Endodermal cell (in vitro differentiated cells): ENCODE results near the gene ROR2. TPM values are rescaled to one million over a fixed set of nuclear protein-coding genes. Genes with fewer than 3 reads are reported as not detected.
"Not testable (repeated sequence)": the region's sequence is repeated elsewhere in the genome, so short reads cannot be mapped to it uniquely, and the experiment has no call there.

Experiments used
- DNase-seq: peaks from one replicate; pipeline ENCODE4 v3.0.0-alpha.2; 2017
- H3K27ac ChIP-seq: 2 replicates; pipeline ENCODE4 v1.5.1; 2013; ENCODE audit warnings: mild to moderate bottlenecking, low read depth, low read length, moderate library complexity
- H3K27me3 ChIP-seq: 2 replicates; pipeline ENCODE4 v1.6.1; 2013; ENCODE audit warnings: mild to moderate bottlenecking, low read length, moderate library complexity; ENCODE audit not compliant: insufficient read depth, control insufficient read depth, poor library complexity, severe bottlenecking
- H3K36me3 ChIP-seq: 2 replicates; pipeline ENCODE4 v1.7.0; 2013; ENCODE audit warnings: mild to moderate bottlenecking, low read length, moderate library complexity; ENCODE audit not compliant: control insufficient read depth, insufficient read depth
- H3K4me1 ChIP-seq: one replicate; pipeline ENCODE4 v1.7.0; 2013; ENCODE audit warnings: low read length; ENCODE audit not compliant: control insufficient read depth, insufficient read depth
- H3K4me3 ChIP-seq: 2 replicates; pipeline ENCODE4 v1.5.1; 2013; ENCODE audit warnings: mild to moderate bottlenecking, low read length, moderate library complexity
- H3K9ac ChIP-seq: 2 replicates; pipeline ENCODE4 v1.6.1; 2013; ENCODE audit warnings: mild to moderate bottlenecking, low read length, moderate library complexity; ENCODE audit not compliant: poor library complexity, severe bottlenecking; ENCODE audit errors: extremely low read depth
- H3K9me3 ChIP-seq: 2 replicates; pipeline ENCODE4 v1.6.1; 2013; ENCODE audit warnings: mild to moderate bottlenecking, low read length, moderate library complexity; ENCODE audit not compliant: control insufficient read depth
- H3K27ac Mint-ChIP-seq: 2 replicates; pipeline ENCODE4 v1.8.0; 2020; ENCODE audit warnings: mixed read lengths
- H3K27me3 Mint-ChIP-seq: 2 replicates; pipeline ENCODE4 v1.8.0; 2021; ENCODE audit warnings: mild to moderate bottlenecking, mixed read lengths; ENCODE audit not compliant: insufficient read depth
- H3K36me3 Mint-ChIP-seq: 2 replicates; pipeline ENCODE4 v1.8.0; 2020; ENCODE audit warnings: low read depth, mixed read lengths
- H3K4me1 Mint-ChIP-seq: 2 replicates; pipeline ENCODE4 v1.8.0; 2020; ENCODE audit warnings: mixed read lengths
- H3K4me3 Mint-ChIP-seq: 2 replicates; pipeline ENCODE4 v1.8.0; 2020; ENCODE audit warnings: mild to moderate bottlenecking, moderate library complexity, mixed read lengths
- H3K9me3 Mint-ChIP-seq: 2 replicates; pipeline ENCODE4 v1.8.0; 2020; ENCODE audit warnings: mild to moderate bottlenecking, mixed read lengths
- CTCF ChIP-seq: fragments of 200-600 bp; sonication (generic); conservative IDR thresholded peaks from 2 replicates; pipeline ENCODE4 v1.5.0; 2021; ENCODE audit warnings: antibody characterized with exemption, mild to moderate bottlenecking
- WGBS, 2 experiments: methylation state at CpG; one replicate each; pipeline versions ENCODE4 v1.1.5 to v1.1.7; 2013; ENCODE audit warnings: missing lambda C conversion rate in 2 of 2, mixed read lengths in 1 of 2; ENCODE audit not compliant: insufficient coverage in 1 of 2, insufficient read length in 1 of 2; 5-methylcytosine and 5-hydroxymethylcytosine counted together
- total RNA-seq, 2 donors: library from RNA; stranded (reverse); fragmentation: NEBNext Ultra II Directional in 1 of 2; extraction: Animal tissue kit (Norgen Biotek cat#: 25700) in 1 of 2; gene quantifications; 2 replicates in 1 of 2; 3 replicates in 1 of 2; pipeline ENCODE4 v1.2.1, GENCODE V29; 2021

ROR2 gene
- total RNA-seq, 2 donors from 2014 or later, result 104 to 160 TPM

GRCh38 chr9:91799113-91799744 is 150.8 kb downstream of the ROR2 start:
- Histone ChIP-seq H3K27ac (no peak overlapping the region), H3K4me3 (no peak overlapping the region), H3K4me1 (peaks cover 6% of the 10 kb centered on the region), H3K36me3 (peaks cover 24% of the 10 kb centered on the region), H3K9ac (no peak overlapping the region), H3K9me3 (no peaks in the 10 kb centered on the region), H3K27me3 (no peaks in the 10 kb centered on the region)
- TF ChIP-seq CTCF, result peak; percentile 31
- Mint-ChIP-seq H3K36me3 (peaks cover 6% of the 10 kb centered on the region), H3K9me3 (no peaks in the 10 kb centered on the region), H3K27ac (peak overlapping the region; percentile 1), H3K4me3 (no peak overlapping the region), H3K4me1 (peaks cover 33% of the 10 kb centered on the region), H3K27me3 (no peaks in the 10 kb centered on the region)
- WGBS, 2 experiments, result 89 to 95% methylated on average over 8 to 10 of the region's 10 CpGs
- peak; percentile 47 for DNase-seq

DNA sequence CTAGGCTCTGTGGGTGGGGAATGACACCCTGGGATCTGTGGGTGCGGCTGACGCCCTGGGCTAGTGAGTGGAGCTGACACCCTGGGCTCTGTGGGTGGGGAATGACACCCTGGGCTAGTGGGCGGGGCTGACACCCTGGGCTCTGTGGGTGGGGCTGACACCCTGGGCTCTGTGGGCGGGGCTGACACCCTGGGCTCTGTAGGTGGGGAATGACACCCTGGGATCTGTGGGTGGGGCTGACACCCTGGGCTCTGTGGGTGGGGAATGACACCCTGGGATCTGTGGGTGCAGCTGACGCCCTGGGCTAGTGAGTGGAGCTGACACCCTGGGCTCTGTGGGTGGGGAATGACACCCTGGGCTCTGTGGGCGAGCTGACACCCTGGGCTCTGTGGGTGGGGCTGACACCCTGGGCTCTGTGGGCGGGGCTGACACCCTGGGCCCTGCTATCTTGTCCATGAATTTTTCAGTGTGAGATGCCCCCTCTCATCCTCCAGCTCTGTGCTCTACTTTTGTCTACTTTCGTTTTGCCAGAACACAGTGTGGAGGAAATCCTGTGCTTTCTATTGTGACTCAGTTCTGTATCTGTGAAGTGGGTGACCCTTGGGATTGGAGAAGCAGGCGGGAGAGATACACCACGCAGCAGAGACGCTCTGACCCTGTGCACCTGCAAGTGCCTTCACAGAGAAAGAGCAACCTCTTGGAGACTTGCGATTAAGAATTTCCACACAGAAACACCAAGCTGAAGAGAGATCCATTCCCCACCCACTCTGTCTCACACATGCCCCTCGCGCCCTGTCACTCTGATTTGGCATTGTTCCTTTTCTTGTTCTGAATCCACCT is 151.5 kb downstream of the ROR2 start:
- not testable (repeated sequence) for H3K36me3 Mint-ChIP-seq, H3K9me3 ChIP-seq, H3K9me3 Mint-ChIP-seq, H3K27me3 ChIP-seq, H3K4me3 Mint-ChIP-seq, H3K9ac ChIP-seq, H3K27ac ChIP-seq, H3K4me3 ChIP-seq, H3K27me3 Mint-ChIP-seq, H3K4me1 ChIP-seq
- peaks cover 17% of the 10 kb centered on the region for H3K36me3 ChIP-seq
- Mint-ChIP-seq H3K27ac (peak overlapping the region; percentile 1), H3K4me1 (peaks cover 31% of the 10 kb centered on the region)
- 95 to 100% methylated on average over 4 to 14 of the region's 14 CpGs for WGBS, 2 experiments
- peak; percentile 43 for DNase-seq

DNA sequence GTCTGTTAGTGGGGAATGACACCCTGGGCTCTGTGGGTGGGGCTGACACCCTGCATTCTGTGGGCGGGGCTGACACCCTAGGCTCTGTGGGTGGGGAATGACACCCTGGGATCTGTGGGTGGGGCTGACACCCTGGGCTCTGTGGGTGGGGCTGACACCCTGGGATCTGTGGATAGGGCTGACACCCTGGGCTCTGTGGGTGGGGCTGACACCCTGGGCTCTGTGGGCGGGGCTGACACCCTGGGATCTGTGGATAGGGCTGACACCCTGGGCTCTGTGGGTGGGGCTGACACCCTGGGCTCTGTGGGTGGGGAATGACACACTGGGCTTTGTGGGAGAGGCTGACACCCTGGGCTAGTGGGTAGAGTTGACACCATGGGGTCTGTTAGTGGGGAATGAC is 152.5 kb downstream of the ROR2 start:
- H3K9me3 ChIP-seq, H3K4me3 Mint-ChIP-seq, H3K9me3 Mint-ChIP-seq, DNase-seq, H3K4me1 ChIP-seq, H3K27ac Mint-ChIP-seq, H3K36me3 Mint-ChIP-seq, H3K9ac ChIP-seq, H3K27ac ChIP-seq, H3K27me3 Mint-ChIP-seq, H3K4me3 ChIP-seq, H3K27me3 ChIP-seq: not testable (repeated sequence)
- peaks cover 11% of the 10 kb centered on the region for H3K36me3 ChIP-seq
- peaks cover 23% of the 10 kb centered on the region for H3K4me1 Mint-ChIP-seq
- WGBS, 2 experiments, result no CpG with 5 or more reads among the region's 2 CpGs

DNA sequence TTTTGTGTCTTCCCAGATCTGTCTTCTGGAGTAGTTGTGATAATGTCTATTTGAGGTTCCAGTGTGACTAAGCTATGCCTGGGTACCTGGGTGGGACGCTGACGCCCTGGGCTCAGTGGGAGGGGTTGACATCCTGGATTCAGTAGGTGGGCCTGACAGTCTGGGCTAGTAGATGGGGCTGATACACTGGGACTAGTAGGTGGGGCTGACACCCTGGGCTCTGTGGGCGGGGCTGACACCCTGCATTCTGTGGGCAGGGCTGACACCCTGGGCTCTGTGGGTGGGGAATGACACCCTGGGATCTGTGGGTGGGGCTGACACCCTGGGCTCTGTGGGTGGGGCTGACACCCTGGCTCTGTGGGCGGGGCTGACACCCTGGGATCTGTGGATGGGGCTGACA is 153.5 kb downstream of the ROR2 start:
- 93% methylated on average over 4 of the region's 4 CpGs; no CpG with 5 or more reads in 1 of the 2 experiments for WGBS, 2 experiments
- not testable (repeated sequence) for H3K4me1 ChIP-seq, H3K27ac ChIP-seq, H3K4me3 Mint-ChIP-seq, H3K27me3 ChIP-seq, H3K9me3 ChIP-seq, H3K4me3 ChIP-seq, H3K9me3 Mint-ChIP-seq, H3K27me3 Mint-ChIP-seq, H3K36me3 Mint-ChIP-seq, H3K9ac ChIP-seq
- peaks cover 10% of the 10 kb centered on the region for H3K36me3 ChIP-seq
- peak; percentile 44 for DNase-seq
- H3K27ac Mint-ChIP-seq, result peak overlapping the region; percentile 44
- H3K4me1 Mint-ChIP-seq, result peaks cover 16% of the 10 kb centered on the region
